Measurements from ENCODE around the gene C5orf58. TPM values are rescaled to one million over a fixed set of nuclear protein-coding genes. Genes with fewer than 3 reads are reported as not detected.

Gene C5orf58
- total and polyA plus RNA-seq, 11 donors: not detected

- H3K27me3 ChIP-seq: no peaks in the 10 kb centered on the region
- TF ChIP-seq POLR2A (IDR thresholded peaks at IDR 0.05): no peak
- TF ChIP-seq CTCF (IDR thresholded peaks at IDR 0.05): peak in 1 of 12 donors; percentile 4
- no peaks in the 10 kb centered on the region for H3K9me3 ChIP-seq
- DNase-seq (no peak), ATAC-seq (no peak)
- no peak overlapping the region for H3K4me3 ChIP-seq
- H3K36me3 ChIP-seq: no peaks in the 10 kb centered on the region
- intact Hi-C loops (cut with DNase I): loop anchor here in 9 of 10 donors (1.0 to 10.0 kb wide), 12 partner anchors 41 to 409 kb away; no protein-coding TSS in a partner anchor
- peak overlapping the region in 1 of 12 donors; percentile 11 for H3K27ac ChIP-seq
- peaks cover 0 to 33% (median 0%) of the 10 kb centered on the region in 12 donors for H3K4me1 ChIP-seq
- 80 to 89% (median 84%) methylated on average over 9 of the region's 9 CpGs for WGBS, 4 donors
Measured at GRCh38 chr5:170226129-170226615, 6.6 kb upstream of the C5orf58 start.

- Histone ChIP-seq H3K9me3 (no peaks in the 10 kb centered on the region), H3K27me3 (no peaks in the 10 kb centered on the region), H3K36me3 (no peaks in the 10 kb centered on the region), H3K4me1 (peaks cover 0 to 29% (median 0%) of the 10 kb centered on the region in 12 donors), H3K27ac (no peak overlapping the region), H3K4me3 (no peak overlapping the region)
- DNase-seq (no peak), ATAC-seq (peak in 1 of 4 donors; percentile 63)
- 60 to 79% (median 71%) methylated on average over 2 of the region's 2 CpGs for WGBS, 4 donors
- TF ChIP-seq POLR2A (IDR thresholded peaks at IDR 0.05): no peak
- TF ChIP-seq CTCF (IDR thresholded peaks at IDR 0.05): no peak
- intact Hi-C loops (cut with DNase I): loop anchor here in 9 of 10 donors (1.0 to 10.0 kb wide), 12 partner anchors 40 to 408 kb away; no protein-coding TSS in a partner anchor
Measured at GRCh38 chr5:170226661-170227060, 6.1 kb upstream of the C5orf58 start.

- WGBS, 4 donors: 80 to 85% (median 83%) methylated on average over 6 of the region's 6 CpGs
- Histone ChIP-seq H3K27me3 (no peaks in the 10 kb centered on the region), H3K4me3 (no peak overlapping the region), H3K36me3 (no peaks in the 10 kb centered on the region), H3K9me3 (no peaks in the 10 kb centered on the region), H3K27ac (no peak overlapping the region), H3K4me1 (peaks cover 0 to 8% (median 0%) of the 10 kb centered on the region in 12 donors)
- intact Hi-C loops (cut with DNase I): loop anchor here in 7 of 10 donors (5.0 to 10.0 kb wide), 7 partner anchors 108 to 406 kb away; no protein-coding TSS in a partner anchor
- TF ChIP-seq POLR2A (IDR thresholded peaks at IDR 0.05) (no peak), CTCF (IDR thresholded peaks at IDR 0.05) (no peak)
- DNase-seq: no peak
- ATAC-seq: no peak
Measured at GRCh38 chr5:170228762-170229435, 3.9 kb upstream of the C5orf58 start.

- 94 to 96% (median 96%) methylated on average over 10 to 18 of the region's 18 CpGs for WGBS, 4 donors
- Histone ChIP-seq H3K4me1 (no peaks in the 10 kb centered on the region), H3K9me3 (no peaks in the 10 kb centered on the region), H3K36me3 (no peaks in the 10 kb centered on the region), H3K27me3 (no peaks in the 10 kb centered on the region), H3K27ac (no peak overlapping the region), H3K4me3 (peak overlapping the region in 1 of 12 donors; percentile 47)
- ATAC-seq (no peak), DNase-seq (no peak)
- TF ChIP-seq POLR2A (IDR thresholded peaks at IDR 0.05): no peak
- no peak for TF ChIP-seq CTCF (IDR thresholded peaks at IDR 0.05)
- intact Hi-C loops (cut with DNase I): loop anchor here in 1 of 10 donors (5.0 kb wide), 1 partner anchor 114 kb away; no protein-coding TSS in a partner anchor
Measured at GRCh38 chr5:170233358-170233892, 640 bp downstream of the C5orf58 start.

All from heart left ventricle (tissue), 16 donors.